RWPE2 (cell line): Measurements from ENCODE around the gene COL6A5.

Experiments used
- ATAC-seq: fragments of 200-7000 bp; cut with Tn5 transposase; 3 replicates; pipeline ENCODE4 v1.9.1; 2021; ENCODE audit warnings: low read depth
- DNase-seq: peaks from one replicate; pipeline ENCODE4 v3.0.0-alpha.2; 2020; ENCODE audit warnings: low spot score
- H3K27ac ChIP-seq: fragments of 450-650 bp; 2 replicates; pipeline ENCODE4 v1.5.1; 2017; ENCODE audit warnings: mild to moderate bottlenecking; ENCODE audit not compliant: poor library complexity, severe bottlenecking
- H3K27me3 ChIP-seq: fragments of 250-450 bp; sonication (Bioruptor Pico); 2 replicates; pipeline ENCODE4 v1.5.1; 2021; ENCODE audit warnings: mild to moderate bottlenecking, moderate library complexity; ENCODE audit not compliant: insufficient read depth, poor library complexity, severe bottlenecking
- H3K36me3 ChIP-seq: fragments of 250-450 bp; sonication (Bioruptor Pico); 2 replicates; pipeline ENCODE4 v1.5.1; 2020; ENCODE audit warnings: low read depth, mild to moderate bottlenecking, moderate library complexity
- H3K4me1 ChIP-seq: fragments of 250-450 bp; sonication (Bioruptor Pico); 2 replicates; pipeline ENCODE4 v1.5.1; 2021; ENCODE audit warnings: mild to moderate bottlenecking, moderate library complexity; ENCODE audit not compliant: insufficient read depth, poor library complexity, severe bottlenecking
- H3K4me3 ChIP-seq: fragments of 250-450 bp; sonication (Bioruptor Pico); 2 replicates; pipeline ENCODE4 v1.5.1; 2021; ENCODE audit warnings: mild to moderate bottlenecking, moderate library complexity; ENCODE audit not compliant: severe bottlenecking
- H3K9me3 ChIP-seq: fragments of 250-450 bp; sonication (Bioruptor Pico); 2 replicates; pipeline ENCODE4 v1.5.1; 2021; ENCODE audit warnings: mild to moderate bottlenecking, moderate library complexity; ENCODE audit not compliant: severe bottlenecking
- TF ChIP-seq, protein P1 (sequence below): fragments of 450-650 bp; IDR thresholded peaks from one replicate; pipeline ENCODE4 v1.5.1; 2017; ENCODE audit warnings: mild to moderate bottlenecking, moderate library complexity; ENCODE audit not compliant: poor library complexity, severe bottlenecking

Gene COL6A5

DNA sequence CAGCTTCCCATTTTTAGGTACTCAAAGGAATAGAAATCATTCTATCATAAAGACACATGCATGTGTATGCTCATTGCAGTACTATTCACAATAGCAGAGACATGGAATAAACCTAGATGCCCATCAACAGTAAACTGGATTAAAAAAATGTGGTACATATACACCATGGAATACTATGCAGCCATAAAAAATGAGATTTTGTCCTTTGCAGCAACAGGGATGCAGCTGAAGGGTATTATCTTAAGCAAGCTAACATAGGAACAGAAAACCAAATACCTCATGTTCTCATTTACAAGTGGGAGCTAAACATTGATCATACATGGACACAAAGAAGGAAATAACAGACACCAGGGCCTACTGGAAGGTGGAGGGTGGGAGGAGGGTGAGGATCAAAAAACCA lies 33.1 kb upstream of the COL6A5 start:
- peaks cover 4% of the 10 kb centered on the region for H3K27me3 ChIP-seq
- H3K4me1 ChIP-seq: no peaks in the 10 kb centered on the region
- H3K36me3 ChIP-seq: no peaks in the 10 kb centered on the region
- no peaks in the 10 kb centered on the region for H3K9me3 ChIP-seq
- TF ChIP-seq, protein P1, sequence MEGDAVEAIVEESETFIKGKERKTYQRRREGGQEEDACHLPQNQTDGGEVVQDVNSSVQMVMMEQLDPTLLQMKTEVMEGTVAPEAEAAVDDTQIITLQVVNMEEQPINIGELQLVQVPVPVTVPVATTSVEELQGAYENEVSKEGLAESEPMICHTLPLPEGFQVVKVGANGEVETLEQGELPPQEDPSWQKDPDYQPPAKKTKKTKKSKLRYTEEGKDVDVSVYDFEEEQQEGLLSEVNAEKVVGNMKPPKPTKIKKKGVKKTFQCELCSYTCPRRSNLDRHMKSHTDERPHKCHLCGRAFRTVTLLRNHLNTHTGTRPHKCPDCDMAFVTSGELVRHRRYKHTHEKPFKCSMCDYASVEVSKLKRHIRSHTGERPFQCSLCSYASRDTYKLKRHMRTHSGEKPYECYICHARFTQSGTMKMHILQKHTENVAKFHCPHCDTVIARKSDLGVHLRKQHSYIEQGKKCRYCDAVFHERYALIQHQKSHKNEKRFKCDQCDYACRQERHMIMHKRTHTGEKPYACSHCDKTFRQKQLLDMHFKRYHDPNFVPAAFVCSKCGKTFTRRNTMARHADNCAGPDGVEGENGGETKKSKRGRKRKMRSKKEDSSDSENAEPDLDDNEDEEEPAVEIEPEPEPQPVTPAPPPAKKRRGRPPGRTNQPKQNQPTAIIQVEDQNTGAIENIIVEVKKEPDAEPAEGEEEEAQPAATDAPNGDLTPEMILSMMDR: no peak
- H3K4me3 ChIP-seq: no peak overlapping the region
- no peak for DNase-seq
- H3K27ac ChIP-seq: no peak overlapping the region
- no peak for ATAC-seq

DNA sequence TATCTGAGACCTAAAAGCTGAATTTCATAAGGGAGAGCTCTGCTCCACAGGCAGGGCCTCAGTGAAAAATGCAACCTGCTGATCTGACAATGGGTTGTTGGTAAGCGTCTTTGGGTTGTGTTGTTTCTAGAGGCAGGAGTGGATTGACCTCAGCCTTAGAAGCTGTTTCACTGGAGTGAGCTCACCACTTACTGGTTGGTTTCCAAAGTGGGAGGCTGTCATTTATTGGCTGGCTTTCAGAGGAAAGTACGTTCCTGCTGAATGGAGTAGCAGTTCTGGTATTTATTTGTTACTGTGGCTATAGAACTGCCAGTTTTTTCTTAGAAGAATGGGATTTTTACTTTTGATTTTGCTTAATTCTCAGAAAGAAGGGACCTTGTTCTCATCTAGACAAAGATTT lies 29.3 kb upstream of the COL6A5 start:
- Histone ChIP-seq H3K4me3 (no peak overlapping the region), H3K36me3 (no peaks in the 10 kb centered on the region), H3K27ac (no peak overlapping the region), H3K4me1 (no peaks in the 10 kb centered on the region), H3K27me3 (peaks cover 3% of the 10 kb centered on the region), H3K9me3 (no peaks in the 10 kb centered on the region)
- DNase-seq: no peak
- TF ChIP-seq, protein P1: no peak
- ATAC-seq: no peak

DNA sequence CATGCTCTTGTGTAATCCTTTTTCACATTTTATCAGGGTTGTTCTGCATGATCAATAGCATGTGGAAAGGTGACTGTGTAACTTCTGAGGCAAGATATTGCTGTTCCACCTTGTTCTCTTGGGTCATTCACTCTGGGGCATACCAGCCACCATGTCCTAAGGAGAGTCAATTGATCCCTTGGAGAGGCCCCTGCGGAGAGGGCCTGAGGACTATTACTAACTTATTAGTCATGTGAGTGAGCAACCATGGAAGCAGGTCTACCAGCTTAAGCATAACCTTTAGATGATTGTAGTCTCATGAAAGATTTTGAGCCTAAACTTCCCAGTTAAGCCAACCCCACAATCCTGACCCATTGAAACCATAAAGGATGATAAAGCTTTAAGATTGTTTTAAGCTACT lies 22.0 kb upstream of the COL6A5 start:
- Histone ChIP-seq H3K27me3 (peaks cover 3% of the 10 kb centered on the region), H3K27ac (no peak overlapping the region), H3K36me3 (no peaks in the 10 kb centered on the region), H3K4me3 (no peak overlapping the region), H3K9me3 (no peaks in the 10 kb centered on the region), H3K4me1 (no peaks in the 10 kb centered on the region)
- no peak for ATAC-seq
- TF ChIP-seq, protein P1: no peak
- DNase-seq: no peak

DNA sequence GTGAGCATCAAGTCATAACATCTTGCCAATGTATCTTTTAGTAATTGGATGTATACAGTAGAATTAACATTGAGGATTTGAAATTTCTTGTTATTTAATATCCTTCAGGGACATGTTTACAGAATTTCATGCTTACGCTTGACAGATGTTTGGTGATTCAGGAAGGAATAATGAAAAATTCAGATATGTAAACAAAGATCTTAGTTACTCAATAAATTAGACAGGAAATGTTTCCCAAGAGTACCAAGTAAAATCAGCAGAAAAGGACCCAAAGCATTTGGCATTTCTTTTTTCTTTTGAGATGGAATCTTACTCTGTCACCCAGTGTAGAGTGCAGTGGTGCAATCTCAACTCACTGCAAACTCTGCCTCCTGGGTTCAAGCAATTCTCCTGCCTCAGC lies 4.7 kb upstream of the COL6A5 start:
- DNase-seq: no peak
- H3K36me3 ChIP-seq: no peaks in the 10 kb centered on the region
- TF ChIP-seq, protein P1: no peak
- H3K4me3 ChIP-seq: no peak overlapping the region
- no peaks in the 10 kb centered on the region for H3K4me1 ChIP-seq
- no peak for ATAC-seq
- H3K27ac ChIP-seq: no peak overlapping the region
- peaks cover 21% of the 10 kb centered on the region for H3K27me3 ChIP-seq
- H3K9me3 ChIP-seq: no peaks in the 10 kb centered on the region

DNA sequence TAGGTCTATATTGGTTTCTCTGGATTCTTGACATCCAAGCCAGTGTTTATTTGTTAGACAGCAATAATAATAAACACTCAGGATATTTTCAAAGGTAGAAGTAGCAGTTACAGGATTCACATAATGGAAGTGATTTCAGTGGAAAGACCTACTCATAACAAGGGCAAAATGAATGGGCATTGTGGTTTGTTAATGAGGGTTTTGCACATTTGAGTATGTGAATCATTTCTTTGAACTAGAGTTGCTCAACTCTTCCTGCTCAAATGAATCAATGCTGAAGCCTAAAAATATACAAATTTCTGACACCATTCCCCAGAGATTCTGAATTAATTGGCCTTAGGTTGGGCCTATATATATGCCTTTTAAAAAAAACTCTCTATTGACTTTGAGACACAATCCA lies 4.1 kb upstream of the COL6A5 start:
- ATAC-seq: no peak
- Histone ChIP-seq H3K36me3 (no peaks in the 10 kb centered on the region), H3K4me1 (no peaks in the 10 kb centered on the region), H3K27ac (no peak overlapping the region), H3K27me3 (peaks cover 28% of the 10 kb centered on the region), H3K9me3 (no peaks in the 10 kb centered on the region), H3K4me3 (no peak overlapping the region)
- no peak for DNase-seq
- TF ChIP-seq, protein P1: no peak
